GM10248 (cell line): ENCODE data around the gene SSRP1.
"Not testable (repeated sequence)": the region's sequence is repeated elsewhere in the genome, so short reads cannot be mapped to it uniquely, and the experiment has no call there.

ENCODE experiments used
- CTCF ChIA-PET: fragments of 300-600 bp; sonication (Branson Sonifier 250); formaldehyde crosslinking; extraction: SDS; loops from one replicate; lab custom pipeline; 2021; ENCODE audit warnings: antibody characterized with exemption; lab: Yijun Ruan, JAX
- POLR2A ChIA-PET: fragments of 350-650 bp; sonication (Branson Sonifier 250); formaldehyde crosslinking; extraction: SDS; loops from one replicate; lab custom pipeline; 2020; ENCODE audit warnings: antibody characterized with exemption; lab: Yijun Ruan, JAX
- DNase-seq: peaks from one replicate; pipeline ENCODE4 v3.0.0; 2012; ENCODE audit errors: extremely low spot score
- CTCF ChIP-seq: IDR thresholded peaks from 2 replicates; pipeline ENCODE4 v1.5.1; 2012; ENCODE audit warnings: mild to moderate bottlenecking, low read depth; ENCODE audit errors: extremely low read depth, missing control alignments, control extremely low read depth

The SSRP1 gene

GRCh38 chr11:57294225-57295131 lies 41.2 kb downstream of the SSRP1 start:
- DNase-seq, result no peak
- POLR2A ChIA-PET, result no interaction called here
- no peak for TF ChIP-seq CTCF
- CTCF ChIA-PET, result interaction anchor here (1.2 to 1.3 kb wide), 2 partner anchors 9 to 17 kb away, joined by 3 to 4 read pairs; no protein-coding TSS in a partner anchor

GRCh38 chr11:57290288-57290687 lies 45.4 kb downstream of the SSRP1 start:
- CTCF ChIA-PET, result no interaction called here
- POLR2A ChIA-PET, result no interaction called here
- TF ChIP-seq CTCF, result no peak

GRCh38 chr11:57288771-57289579 lies 46.7 kb downstream of the SSRP1 start:
- no peak for DNase-seq
- POLR2A ChIA-PET, result no interaction called here
- TF ChIP-seq CTCF, result no peak

More at GRCh38 chr11:57290288-57290687, 45.4 kb downstream of the SSRP1 start:
- no peak for DNase-seq

GRCh38 chr11:57287884-57288283 lies 47.8 kb downstream of the SSRP1 start:
- POLR2A ChIA-PET, result no interaction called here
- no peak for DNase-seq
- no peak for TF ChIP-seq CTCF
- CTCF ChIA-PET, result interaction anchor here (1.1 kb wide), 1 partner anchor 9 kb away, joined by 3 read pairs; no protein-coding TSS in a partner anchor

More at GRCh38 chr11:57288771-57289579, 46.7 kb downstream of the SSRP1 start:
- CTCF ChIA-PET, result interaction anchor here (0.9 to 1.1 kb wide), 2 partner anchors 11 to 14 kb away, joined by 3 read pairs; no protein-coding TSS in a partner anchor

GRCh38 chr11:57283231-57283990 lies 52.3 kb downstream of the SSRP1 start:
- CTCF ChIA-PET, result interaction anchor here (1.3 kb wide), 1 partner anchor 28 kb away, joined by 3 read pairs; no protein-coding TSS in a partner anchor
- no peak for DNase-seq
- POLR2A ChIA-PET, result no interaction called here
- no peak for TF ChIP-seq CTCF

- CTCF ChIA-PET, POLR2A ChIA-PET, DNase-seq: not testable (repeated sequence)
Measured at GRCh38 chr11:57281546-57281945, 54.1 kb downstream of the SSRP1 start.
